ENCODE results near the gene ZC3H4.

GRCh38 chr19:47124937-47125668 lies 11.5 kb upstream of the ZC3H4 start:
- TF ChIP-seq POLR2AphosphoS5 (IDR thresholded peaks at IDR 0.05; ENCODE audit: low read depth, low read length) (no peak), CTCF (IDR thresholded peaks at IDR 0.05) (peak; percentile 71), REST (IDR thresholded peaks at IDR 0.05; ENCODE audit: insufficient read depth in 1 of 2, low read depth in 2 of 2, low read length in 1 of 2) (no peak)
